SH-SY5Y (cell line): Measurements from ENCODE around the gene RTP3.

ENCODE experiments used
- GATA2 ChIP-seq: IDR thresholded peaks from 2 replicates; pipeline ENCODE4 v1.6.1; 2011; ENCODE audit warnings: mild to moderate bottlenecking, low read depth, low read length
- GATA3 ChIP-seq: IDR thresholded peaks from 2 replicates; pipeline ENCODE4 v1.6.1; 2011; ENCODE audit warnings: low read depth, mild to moderate bottlenecking, low read length, moderate library complexity

RTP3 gene

GRCh38 chr3:46464326-46465195, 33.2 kb upstream of the RTP3 start, which contains the start of gene LTF:
LTF (minus strand) TSS chr3:46464905; CDS start chr3:46464867, 38 bp downstream.
- TF ChIP-seq GATA2 = no peak
- no peak for TF ChIP-seq GATA3

GRCh38 chr3:46465196-46465520, 32.6 kb upstream of the RTP3 start:
- TF ChIP-seq GATA3 (no peak), GATA2 (no peak)

- TF ChIP-seq GATA3 = no peak
- TF ChIP-seq GATA2 = no peak
These were observed 31.5 kb upstream of the RTP3 start for GRCh38 chr3:46466273-46466672.

GRCh38 chr3:46466871-46467403, 30.8 kb upstream of the RTP3 start:
- no peak for TF ChIP-seq GATA3
- no peak for TF ChIP-seq GATA2

- TF ChIP-seq GATA2 = no peak
- TF ChIP-seq GATA3 = no peak
These were observed 30.2 kb upstream of the RTP3 start for GRCh38 chr3:46467562-46467961.

GRCh38 chr3:46468753-46469600, 28.8 kb upstream of the RTP3 start:
- TF ChIP-seq GATA2 (no peak), GATA3 (no peak)

- no peak for TF ChIP-seq GATA2
- TF ChIP-seq GATA3 = no peak
These were observed 28.0 kb upstream of the RTP3 start for GRCh38 chr3:46469680-46470357.

GRCh38 chr3:46470831-46471230, 26.9 kb upstream of the RTP3 start:
- TF ChIP-seq GATA3 (no peak), GATA2 (no peak)

GRCh38 chr3:46471371-46471914, 26.3 kb upstream of the RTP3 start:
- TF ChIP-seq GATA2 (no peak), GATA3 (no peak)

GRCh38 chr3:46472736-46473135, 25.0 kb upstream of the RTP3 start:
- TF ChIP-seq GATA3 (no peak), GATA2 (no peak)

- TF ChIP-seq GATA3 = no peak
- no peak for TF ChIP-seq GATA2
These were observed 20.6 kb upstream of the RTP3 start for GRCh38 chr3:46477145-46477544.

- TF ChIP-seq GATA3 (no peak), GATA2 (no peak)
These were observed 20.0 kb upstream of the RTP3 start for GRCh38 chr3:46477756-46478155.

GRCh38 chr3:46478341-46478740, 19.4 kb upstream of the RTP3 start:
- no peak for TF ChIP-seq GATA3
- no peak for TF ChIP-seq GATA2

GRCh38 chr3:46479021-46479420, 18.8 kb upstream of the RTP3 start:
- TF ChIP-seq GATA3 (no peak), GATA2 (no peak)
